HG03354 (cell line): ENCODE results near the gene ZNF530.

Experiments used
- ATAC-seq: cut with Tn5 transposase; IDR thresholded peaks from one replicate; pipeline ENCODE4 v1.9.1; 2021; ENCODE audit warnings: mild to moderate bottlenecking; ENCODE audit not compliant: unreplicated experiment, poor library complexity, severe bottlenecking

Gene ZNF530

DNA sequence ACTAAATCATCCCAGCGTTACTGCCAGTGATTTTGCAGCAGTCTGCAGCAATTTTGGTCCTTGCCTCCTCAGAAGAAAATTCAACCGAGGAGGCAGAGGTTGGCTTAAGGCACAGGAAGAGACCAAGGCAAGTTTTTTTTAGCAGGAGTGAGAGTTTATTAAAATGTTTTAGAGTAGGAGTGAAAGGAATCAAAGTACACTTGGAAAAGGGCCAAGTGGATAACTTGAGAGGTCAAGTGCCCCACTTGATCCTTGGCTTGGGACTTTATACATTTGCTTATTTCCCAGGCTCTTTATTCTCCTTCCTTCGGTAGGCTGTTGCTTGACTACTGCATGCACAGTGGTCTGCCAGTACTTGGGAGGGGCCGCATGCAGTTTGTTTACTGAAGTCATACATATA is 11.4 kb downstream of the ZNF530 start:
- ATAC-seq = no peak

DNA sequence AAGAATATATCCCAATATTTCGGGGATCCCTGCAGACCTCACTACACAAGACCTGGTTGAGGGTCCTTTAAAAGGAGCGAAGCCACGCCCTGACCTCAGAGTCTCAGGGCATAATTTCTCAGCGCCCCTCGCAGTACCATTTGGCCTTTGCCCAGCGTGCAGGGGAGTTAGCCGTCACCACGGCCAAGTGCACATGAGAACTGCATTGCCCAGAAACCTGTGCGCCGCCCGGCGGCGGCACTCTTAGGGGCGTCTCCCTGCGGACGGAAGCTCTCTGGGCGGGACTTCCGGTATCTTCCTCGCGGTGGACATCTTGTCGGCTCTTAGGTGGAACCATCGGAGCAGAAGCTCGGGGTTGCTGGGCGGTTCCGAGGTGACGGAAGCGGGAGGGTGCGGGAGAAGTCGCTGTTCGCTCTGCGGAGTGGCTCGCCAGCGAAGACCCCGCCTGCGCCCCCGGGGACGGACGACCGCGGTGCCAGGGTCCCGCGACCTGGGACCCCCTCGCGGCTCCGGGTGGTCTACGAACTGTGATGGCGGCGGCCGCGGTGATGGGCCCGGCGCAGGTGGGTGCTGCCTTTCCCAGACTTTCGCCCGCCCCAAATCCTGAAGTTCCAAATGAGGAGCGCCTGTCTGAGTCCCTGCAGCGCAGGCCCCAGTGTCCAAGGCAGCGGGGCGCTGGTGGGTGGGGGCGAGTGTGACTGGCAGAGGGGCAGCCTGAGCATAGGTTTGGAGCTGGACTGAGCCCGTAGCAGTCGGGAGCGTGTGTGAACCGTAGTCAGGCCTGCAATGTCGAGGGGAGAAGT is 14.5 kb downstream of the ZNF530 start, which contains the start of gene ZNF134:
ZNF134 (plus strand) TSS at position 302 of the 803 bp plus-strand sequence. CDS start 5,227 bp downstream, outside the sequence.
- peak; percentile 99 for ATAC-seq

DNA sequence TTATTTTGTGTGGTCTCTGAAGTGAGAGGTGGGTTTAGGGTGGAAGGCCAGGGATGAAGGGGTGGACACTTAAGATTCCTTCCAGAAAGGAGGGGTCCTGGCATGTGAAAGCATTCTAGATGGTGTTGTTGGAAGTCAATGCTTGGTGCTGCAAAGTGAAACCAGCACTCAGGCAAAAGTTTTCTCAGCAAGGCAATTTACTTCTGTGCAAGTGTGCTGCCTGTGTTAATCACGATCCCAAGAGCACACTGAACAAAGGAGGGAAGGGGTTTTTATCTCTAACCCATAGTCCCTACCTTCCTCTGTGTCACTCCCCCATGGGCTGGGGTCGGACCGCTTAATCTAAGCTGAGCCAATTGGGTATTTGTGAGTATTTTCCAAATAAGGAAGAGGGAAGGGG is 15.7 kb downstream of the ZNF530 start:
- ATAC-seq = no peak

DNA sequence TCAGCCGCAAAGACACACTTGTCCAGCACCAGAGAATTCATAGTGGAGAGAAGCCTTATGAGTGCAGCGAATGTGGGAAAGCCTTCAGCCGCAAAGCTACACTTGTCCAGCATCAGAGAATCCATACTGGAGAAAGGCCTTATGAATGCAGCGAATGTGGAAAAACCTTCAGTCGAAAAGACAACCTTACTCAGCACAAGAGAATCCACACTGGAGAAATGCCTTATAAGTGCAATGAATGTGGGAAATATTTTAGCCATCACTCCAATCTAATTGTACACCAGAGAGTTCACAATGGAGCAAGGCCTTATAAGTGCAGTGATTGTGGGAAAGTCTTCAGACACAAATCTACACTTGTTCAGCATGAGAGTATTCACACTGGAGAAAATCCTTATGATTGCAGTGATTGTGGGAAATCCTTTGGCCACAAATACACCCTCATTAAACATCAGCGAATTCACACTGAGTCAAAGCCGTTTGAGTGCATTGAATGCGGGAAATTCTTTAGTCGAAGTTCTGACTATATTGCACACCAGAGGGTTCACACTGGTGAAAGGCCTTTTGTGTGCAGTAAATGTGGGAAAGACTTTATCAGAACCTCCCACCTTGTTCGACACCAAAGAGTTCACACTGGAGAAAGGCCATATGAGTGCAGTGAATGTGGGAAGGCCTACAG is 21.1 kb downstream of the ZNF530 start:
- ATAC-seq = no peak

DNA sequence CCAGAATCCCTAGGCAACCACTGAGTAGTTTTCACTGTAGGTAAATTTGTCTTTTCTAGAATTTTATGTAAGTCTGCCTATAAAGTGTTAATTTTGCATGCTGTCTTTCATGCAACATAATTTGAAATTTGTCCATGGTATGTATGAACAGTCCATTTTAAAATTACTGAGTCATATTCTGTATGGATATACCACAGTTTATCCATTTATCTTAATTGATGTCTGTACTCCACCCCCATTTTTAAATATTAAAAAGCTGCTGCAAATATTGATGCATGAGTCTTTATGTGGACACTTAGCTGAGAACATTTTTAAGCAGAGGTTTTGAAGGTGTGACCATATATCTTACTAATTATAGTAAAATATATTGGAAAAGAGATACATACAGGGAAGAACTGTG is 23.4 kb downstream of the ZNF530 start:
- no peak for ATAC-seq

DNA sequence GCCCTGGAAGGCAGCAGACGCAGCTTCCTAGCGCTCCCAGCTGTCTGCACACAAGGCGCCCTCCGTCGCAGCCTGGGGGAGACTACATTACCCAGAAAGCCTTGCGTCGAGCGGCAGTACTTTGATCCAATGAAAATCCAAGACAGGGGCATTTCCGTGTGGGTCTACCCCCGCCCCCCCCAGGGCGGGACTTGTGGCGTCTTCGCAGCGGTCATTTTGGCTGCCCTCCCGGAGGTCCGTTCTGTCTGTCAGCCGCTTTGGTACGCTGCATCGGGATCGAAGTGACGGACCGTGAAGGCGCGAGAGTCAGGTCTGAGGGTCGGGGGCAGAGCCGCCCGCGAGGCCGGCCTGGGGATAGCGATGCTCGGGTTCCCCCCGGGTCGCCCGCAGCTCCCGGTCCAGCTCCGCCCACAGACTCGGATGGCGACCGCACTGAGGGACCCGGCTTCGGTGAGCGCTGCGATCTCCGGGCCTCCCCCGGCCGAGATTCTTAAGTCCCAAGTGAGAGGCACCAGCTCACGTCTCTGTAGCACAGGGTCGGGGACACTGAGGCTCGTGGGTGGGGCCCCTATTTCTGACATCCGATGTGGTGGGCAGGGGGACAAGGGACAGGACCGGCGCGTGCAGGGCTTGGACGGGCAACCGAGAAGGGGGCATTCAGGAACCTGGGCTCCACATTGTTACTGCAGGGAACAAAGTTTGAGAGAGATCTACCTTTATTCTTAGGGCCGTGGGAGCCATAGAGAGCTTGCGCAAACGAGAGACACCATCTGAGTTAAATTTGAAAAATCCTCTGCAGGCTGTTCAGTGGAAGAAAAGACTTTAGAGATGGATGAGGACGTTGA is 33.5 kb downstream of the ZNF530 start, which contains the start of gene ZNF211:
ZNF211 (plus strand) TSS at position 182 of the 845 bp plus-strand sequence; CDS start at position 361, 179 bp downstream.
- peak; percentile 99 for ATAC-seq

DNA sequence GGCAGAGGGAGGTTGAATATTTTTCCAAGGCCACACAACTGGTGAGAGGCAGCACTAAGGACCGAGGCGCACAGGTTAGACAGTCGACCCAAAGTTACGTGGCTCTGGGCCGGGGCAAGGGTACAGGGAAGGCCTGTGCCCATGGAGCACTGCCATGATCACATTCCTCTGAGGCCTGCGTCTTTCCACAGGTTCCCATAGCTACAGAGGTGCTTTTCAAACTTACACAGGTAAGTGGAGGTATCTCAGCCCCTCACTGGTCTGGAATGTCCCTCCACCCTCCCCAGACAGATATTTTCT is 34.1 kb downstream of the ZNF530 start:
- ATAC-seq = no peak

DNA sequence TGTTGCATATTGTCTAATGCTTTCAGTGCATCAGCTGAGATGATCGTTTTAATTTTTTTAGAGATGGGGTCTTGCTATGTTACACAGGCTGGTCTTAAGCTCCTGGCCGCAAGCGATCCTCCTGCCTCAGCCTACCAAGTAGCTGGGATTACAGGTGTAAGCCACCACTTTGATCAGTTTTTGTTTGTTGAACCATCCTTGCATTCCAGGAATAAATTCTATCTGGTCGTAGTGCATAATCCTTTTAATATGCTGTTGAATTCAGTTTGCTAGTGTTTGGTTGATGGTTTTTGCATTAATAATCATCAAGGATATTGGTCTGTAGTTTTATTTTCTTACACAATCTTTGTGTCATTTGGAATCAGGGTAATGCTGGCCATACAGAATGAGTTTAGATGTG is 37.7 kb downstream of the ZNF530 start:
- ATAC-seq = no peak

DNA sequence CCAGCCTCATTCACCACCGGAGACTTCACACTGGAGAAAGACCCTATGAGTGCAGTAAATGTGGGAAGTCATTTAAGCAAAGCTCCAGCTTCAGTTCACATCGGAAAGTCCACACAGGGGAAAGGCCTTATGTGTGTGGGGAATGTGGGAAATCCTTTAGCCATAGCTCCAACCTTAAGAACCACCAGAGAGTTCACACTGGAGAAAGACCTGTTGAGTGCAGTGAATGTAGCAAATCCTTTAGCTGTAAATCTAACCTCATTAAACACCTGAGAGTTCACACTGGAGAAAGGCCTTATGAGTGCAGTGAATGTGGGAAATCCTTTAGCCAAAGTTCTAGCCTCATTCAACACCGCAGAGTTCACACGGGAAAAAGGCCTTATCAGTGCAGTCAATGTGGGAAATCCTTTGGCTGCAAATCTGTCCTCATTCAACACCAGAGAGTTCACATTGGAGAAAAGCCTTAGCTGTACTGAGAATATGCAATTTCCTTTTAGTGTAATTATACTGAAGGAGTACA is 42.1 kb downstream of the ZNF530 start:
- no peak for ATAC-seq

DNA sequence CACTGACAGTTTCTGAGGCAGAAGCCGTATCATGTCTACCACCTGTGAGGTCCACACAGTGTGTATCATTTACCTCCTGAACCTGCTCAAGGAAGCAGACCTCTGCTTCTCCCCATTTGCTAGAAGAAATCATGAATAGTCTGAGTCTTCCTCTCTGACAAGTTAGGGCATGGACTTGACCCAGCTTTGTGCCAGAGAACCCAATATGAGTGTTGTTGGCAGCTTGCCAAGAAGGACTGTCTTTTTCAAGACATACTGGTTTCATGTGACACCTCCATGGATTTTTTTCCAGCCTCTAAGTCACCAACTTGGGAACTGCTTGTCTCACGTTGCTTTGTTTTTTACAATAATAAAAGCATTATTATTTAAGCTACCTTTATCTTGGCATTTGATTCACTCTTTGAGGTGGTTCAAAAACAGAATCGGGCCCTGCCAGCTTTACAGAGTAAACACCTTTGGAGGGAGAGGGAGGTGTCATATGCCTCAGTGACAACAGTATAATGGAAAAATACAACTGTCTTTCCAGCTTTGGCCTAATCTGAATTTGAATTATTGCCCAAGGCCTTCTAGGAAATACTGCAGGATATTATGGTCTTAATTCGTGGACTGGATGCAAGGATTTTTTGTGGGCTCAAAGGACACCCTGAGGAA is 42.8 kb downstream of the ZNF530 start:
- no peak for ATAC-seq

DNA sequence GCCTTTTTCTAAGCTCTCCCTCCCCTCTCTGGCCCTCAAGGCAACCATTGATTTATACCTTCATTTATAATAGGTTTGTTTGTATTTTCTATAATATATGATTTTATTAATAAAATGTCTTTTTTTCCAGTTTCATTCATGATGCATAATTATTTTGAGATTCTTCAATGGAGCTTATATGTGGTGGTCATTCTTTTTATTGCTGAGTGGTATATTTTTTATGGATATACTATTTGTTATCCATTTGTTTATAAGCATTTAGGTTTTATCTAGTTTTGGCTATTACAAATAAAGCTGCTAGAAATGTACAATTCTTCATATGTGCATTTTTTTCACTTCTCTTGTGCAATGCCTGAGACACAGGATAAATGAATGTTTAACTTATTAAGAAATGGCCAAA is 44.0 kb downstream of the ZNF530 start:
- no peak for ATAC-seq

DNA sequence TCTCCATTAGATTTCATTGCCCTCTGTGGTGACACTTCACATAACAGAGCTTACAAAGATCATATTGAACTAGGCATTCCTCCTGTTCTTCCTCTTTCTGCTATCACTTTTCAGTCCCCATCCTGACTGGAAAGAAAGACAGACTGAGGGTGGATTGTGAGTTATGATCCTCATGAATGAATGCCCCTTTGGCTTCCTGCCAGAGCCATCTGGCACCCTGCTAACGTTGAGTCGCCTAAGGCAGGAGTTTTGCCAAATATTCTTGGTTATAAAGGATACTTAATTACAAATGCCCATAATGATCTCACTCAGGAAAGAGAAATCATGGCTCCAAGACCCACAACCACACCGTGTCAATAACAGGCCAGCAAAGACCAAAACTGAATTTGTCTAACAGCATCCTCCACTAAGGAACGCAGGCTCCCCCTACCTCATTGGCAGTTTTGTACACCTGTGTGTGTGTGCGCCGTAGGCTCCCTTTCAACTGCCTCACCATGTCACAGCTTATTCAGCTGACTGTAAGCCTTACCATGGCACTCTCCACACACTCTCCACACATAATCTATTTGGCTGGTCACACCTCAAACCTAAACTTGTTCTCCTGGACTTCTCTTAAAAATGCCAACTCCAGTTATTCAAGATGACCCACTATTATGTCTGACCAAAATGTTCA is 48.8 kb downstream of the ZNF530 start:
- ATAC-seq = no peak

DNA sequence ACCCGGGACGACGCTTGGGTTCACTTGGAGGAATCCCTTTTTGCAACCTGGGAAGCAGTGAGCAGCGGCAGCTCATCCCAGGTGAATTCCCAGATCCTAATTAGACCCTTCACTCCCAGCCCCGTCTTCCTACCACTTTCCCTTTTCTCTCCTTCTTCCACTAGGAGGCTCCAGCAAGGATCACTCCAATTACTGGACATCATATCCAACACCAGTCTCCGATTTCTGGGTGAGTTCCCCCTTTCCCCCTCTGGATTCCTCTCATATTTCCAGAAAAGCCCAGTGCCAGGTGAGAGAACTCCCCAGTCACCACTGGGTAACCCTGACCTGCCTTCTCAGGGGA is 51.9 kb downstream of the ZNF530 start:
- no peak for ATAC-seq

DNA sequence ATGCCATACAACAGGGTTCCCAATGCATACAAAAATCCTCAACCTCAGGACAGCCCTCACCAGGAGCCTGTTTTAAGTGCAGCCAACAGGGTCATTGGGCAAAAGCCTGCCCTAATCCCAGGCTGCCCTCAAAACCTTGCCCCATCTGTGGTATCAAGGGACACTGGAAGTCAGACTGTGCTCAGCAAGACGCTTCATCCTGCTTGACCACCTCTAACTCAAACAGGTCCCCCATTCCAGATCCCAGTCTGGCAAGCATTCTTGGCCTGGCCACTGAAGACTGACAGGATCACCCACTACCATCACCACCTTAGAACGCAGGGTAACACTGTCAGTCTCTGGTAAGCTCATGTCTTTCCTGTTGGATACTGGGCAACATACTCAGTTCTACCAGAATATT is 54.0 kb downstream of the ZNF530 start:
- ATAC-seq = no peak

DNA sequence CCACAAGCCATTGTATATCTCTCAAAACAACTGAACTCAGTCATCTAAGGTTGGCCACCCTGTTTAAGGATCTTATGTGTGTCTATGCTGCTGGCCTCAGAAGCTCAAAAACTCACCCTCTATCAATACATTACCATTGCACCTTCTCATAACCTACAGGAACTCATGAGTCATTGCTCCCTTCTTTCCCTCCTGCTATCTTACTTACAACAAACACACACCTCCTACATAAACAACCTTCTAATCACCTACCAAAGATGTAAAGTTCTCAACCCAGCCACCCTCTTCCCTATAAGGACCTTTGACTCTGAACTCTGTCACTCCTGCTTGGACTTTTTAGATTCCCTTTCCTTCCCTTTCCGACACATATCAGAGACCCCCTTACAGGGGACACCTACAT is 55.8 kb downstream of the ZNF530 start:
- no peak for ATAC-seq

DNA sequence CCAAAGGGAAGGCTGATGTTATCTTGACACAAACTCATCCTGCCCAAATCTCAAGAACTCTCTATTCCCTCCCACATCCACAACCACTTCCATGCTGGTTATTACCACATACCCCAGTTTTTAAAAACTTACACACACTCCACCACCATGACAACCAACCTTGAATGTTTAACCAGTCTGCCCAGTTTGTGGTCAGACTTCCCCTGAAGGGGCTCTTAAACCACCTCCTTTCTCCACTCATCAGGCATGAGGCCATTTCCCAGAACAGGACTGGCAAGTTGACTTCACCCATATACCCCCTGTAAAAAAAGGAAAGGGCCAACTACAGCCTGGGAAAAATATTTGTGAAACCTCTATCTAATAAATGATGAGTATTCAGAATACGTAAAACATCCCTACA is 56.7 kb downstream of the ZNF530 start:
- no peak for ATAC-seq
